SJCRH30 (cell line): ENCODE data around the gene PARD3. TPM values are rescaled to one million over a fixed set of nuclear protein-coding genes. Genes with fewer than 3 reads are reported as not detected.

ENCODE experiments used
- DNase-seq, 2 experiments: peaks; one replicate each; pipeline ENCODE4 v3.0.0-alpha.2; 2015 to 2020
- H3K27ac ChIP-seq: fragments of 250-450 bp; sonication (Bioruptor Pico); 2 replicates; pipeline ENCODE4 v1.5.1; 2020; ENCODE audit warnings: mild to moderate bottlenecking, moderate library complexity
- H3K27me3 ChIP-seq: fragments of 250-450 bp; sonication (Bioruptor Pico); 2 replicates; pipeline ENCODE4 v1.5.1; 2020; ENCODE audit warnings: mild to moderate bottlenecking, moderate library complexity
- H3K36me3 ChIP-seq: fragments of 250-450 bp; sonication (Bioruptor Pico); 2 replicates; pipeline ENCODE4 v1.5.1; 2020; ENCODE audit warnings: mild to moderate bottlenecking, moderate library complexity
- H3K4me1 ChIP-seq: fragments of 250-450 bp; sonication (Bioruptor Pico); 2 replicates; pipeline ENCODE4 v1.5.1; 2020; ENCODE audit warnings: mild to moderate bottlenecking, moderate library complexity
- H3K4me3 ChIP-seq: fragments of 250-450 bp; sonication (Bioruptor Pico); 2 replicates; pipeline ENCODE4 v1.5.1; 2020; ENCODE audit warnings: mild to moderate bottlenecking, moderate library complexity
- H3K9me3 ChIP-seq: fragments of 250-450 bp; sonication (Bioruptor Pico); replicated peaks from 2 replicates; pipeline ENCODE4 v1.5.1; 2020; ENCODE audit warnings: mild to moderate bottlenecking, moderate library complexity
- total RNA-seq: library from RNA; depleted of rRNA; stranded (reverse); fragments of >200 nt; shearing (Covaris generic); gene quantifications from 2 replicates; pipeline ENCODE4 v1.2.3, GENCODE V29; 2014

Gene PARD3
- total RNA-seq, 1 experiment from 2014 or later, result 58.7 TPM

GRCh38 chr10:34168439-34168838, 646.7 kb downstream of the PARD3 start:
- Histone ChIP-seq H3K36me3 (no peaks in the 10 kb centered on the region), H3K27me3 (no peaks in the 10 kb centered on the region), H3K4me3 (no peak overlapping the region), H3K9me3 (no peaks in the 10 kb centered on the region), H3K27ac (no peak overlapping the region), H3K4me1 (no peaks in the 10 kb centered on the region)
- peak in 1 of 2 experiments; percentile 33 for DNase-seq

DNA sequence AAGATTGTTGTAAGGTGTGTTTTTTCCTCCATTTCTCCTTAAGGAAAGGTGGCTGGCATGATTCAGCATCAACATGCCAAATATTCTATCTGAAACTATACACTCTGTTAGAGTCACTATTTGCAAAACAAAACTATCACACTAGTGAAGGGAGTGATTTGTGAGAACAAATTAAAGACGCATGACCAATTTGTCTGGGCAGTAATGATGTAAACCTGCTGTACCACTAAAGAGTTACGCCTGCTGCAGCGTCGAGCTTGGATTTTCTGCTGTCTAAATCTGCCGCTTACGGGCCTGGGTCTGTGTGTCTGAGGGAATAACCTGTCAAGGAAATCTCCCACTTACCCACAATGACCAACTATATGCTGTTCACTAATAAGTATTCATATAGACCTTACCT, 648.3 kb downstream of the PARD3 start:
- no peaks in the 10 kb centered on the region for H3K27me3 ChIP-seq
- DNase-seq, result no peak

DNA sequence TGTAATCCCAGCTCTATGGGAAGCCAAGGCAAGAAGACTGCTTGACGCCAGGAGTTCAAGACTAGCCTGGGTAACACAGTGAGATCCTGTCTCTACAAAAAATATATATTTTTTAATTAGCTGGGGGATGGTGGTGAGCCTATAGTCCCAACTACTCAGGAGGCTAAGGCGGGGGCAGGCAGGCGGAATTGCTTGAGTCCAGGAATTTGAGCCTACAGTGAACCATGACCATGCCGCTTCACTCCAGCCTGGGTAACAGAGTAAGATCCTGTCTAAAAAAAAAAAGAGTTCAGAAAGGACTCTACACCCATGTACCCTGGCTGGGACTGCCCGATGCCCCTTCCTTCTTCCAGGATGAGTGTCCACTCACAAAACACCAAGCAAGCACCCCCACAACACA, 648.7 kb downstream of the PARD3 start:
- H3K27ac ChIP-seq, result no peak overlapping the region
- H3K4me1 ChIP-seq, result no peaks in the 10 kb centered on the region
- no peaks in the 10 kb centered on the region for H3K27me3 ChIP-seq
- no peaks in the 10 kb centered on the region for H3K9me3 ChIP-seq
- no peak for DNase-seq
- no peak overlapping the region for H3K4me3 ChIP-seq
- no peaks in the 10 kb centered on the region for H3K36me3 ChIP-seq

More for the DNA sequence above, 648.3 kb downstream of the PARD3 start:
- no peaks in the 10 kb centered on the region for H3K4me1 ChIP-seq
- H3K27ac ChIP-seq, result no peak overlapping the region
- no peak overlapping the region for H3K4me3 ChIP-seq
- H3K9me3 ChIP-seq, result no peaks in the 10 kb centered on the region
- no peaks in the 10 kb centered on the region for H3K36me3 ChIP-seq

GRCh38 chr10:34164029-34164428, 651.1 kb downstream of the PARD3 start:
- no peaks in the 10 kb centered on the region for H3K4me1 ChIP-seq
- H3K4me3 ChIP-seq, result no peak overlapping the region
- no peaks in the 10 kb centered on the region for H3K36me3 ChIP-seq
- H3K27me3 ChIP-seq, result no peaks in the 10 kb centered on the region
- no peak for DNase-seq
- no peak overlapping the region for H3K27ac ChIP-seq
- H3K9me3 ChIP-seq, result no peaks in the 10 kb centered on the region

DNA sequence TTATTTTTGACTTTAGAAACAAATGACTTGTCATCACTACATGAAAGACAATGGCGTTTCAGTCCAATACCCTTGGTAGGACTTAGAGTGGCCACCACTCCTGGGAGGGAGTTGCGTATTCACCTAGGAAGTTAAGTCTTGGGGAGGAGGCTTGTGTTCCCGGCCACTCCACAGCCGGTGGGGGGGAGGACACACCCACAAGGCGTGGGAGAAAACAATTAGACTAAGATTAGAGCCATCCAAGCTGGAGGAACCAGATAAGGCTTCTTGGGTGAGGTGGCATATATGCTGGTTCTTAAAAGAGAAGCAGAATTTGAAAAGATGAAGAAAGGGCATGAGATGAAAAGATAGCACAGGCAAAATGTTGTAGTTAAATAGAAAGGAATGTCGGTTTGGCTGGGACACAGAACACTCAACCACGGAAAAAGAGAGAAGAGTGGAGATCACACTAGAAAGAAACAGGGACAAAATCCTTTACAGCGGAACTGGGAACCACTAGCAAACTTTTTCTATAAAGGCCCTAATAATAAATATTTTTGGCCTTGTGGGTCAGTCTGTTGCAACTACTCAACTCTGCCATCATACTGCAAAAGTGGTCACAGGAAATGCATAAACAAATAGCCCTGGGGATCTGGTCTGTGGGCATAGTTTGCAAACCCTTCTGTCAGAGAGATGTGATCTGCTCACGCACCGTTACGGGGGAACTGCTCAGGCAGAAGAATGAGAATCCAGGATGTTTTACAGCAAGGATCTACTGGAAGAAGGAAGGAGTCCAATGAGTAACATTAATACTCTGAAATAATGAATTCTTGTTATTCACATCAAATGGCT, 651.8 kb downstream of the PARD3 start:
- DNase-seq, result no peak
- Histone ChIP-seq H3K27ac (no peak overlapping the region), H3K9me3 (no peaks in the 10 kb centered on the region), H3K4me3 (no peak overlapping the region), H3K4me1 (no peaks in the 10 kb centered on the region), H3K27me3 (no peaks in the 10 kb centered on the region), H3K36me3 (no peaks in the 10 kb centered on the region)

DNA sequence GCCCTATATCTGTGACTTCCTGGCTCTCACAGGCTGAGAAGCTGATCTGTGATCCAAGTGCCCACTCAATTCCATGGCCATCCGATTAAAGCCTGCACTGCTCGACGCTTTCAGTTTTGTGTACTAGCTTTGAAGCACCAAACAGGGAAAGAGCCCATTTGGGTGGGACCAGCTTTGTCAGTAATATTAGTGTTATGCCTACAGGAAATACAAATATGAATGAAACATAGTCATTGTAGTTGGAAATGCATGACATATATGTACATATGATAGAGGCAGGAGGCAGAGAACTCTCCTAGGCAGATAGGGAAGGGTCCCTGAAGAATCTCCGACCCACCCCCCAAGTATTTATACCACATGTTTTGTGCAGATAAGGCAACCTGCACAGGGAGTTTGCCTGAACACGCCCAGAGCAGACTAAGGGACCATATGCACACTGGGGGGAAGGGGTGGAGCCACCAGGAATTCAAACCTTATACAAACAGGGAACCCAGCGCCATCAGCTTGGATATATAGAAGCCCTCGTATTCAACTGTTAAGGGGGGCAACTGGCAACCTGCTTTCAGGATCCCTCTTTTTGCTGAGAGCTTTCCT, 653.2 kb downstream of the PARD3 start:
- no peaks in the 10 kb centered on the region for H3K4me1 ChIP-seq
- H3K27ac ChIP-seq, result no peak overlapping the region
- H3K27me3 ChIP-seq, result no peaks in the 10 kb centered on the region
- no peak overlapping the region for H3K4me3 ChIP-seq
- H3K9me3 ChIP-seq, result no peaks in the 10 kb centered on the region
- no peaks in the 10 kb centered on the region for H3K36me3 ChIP-seq
- no peak for DNase-seq

DNA sequence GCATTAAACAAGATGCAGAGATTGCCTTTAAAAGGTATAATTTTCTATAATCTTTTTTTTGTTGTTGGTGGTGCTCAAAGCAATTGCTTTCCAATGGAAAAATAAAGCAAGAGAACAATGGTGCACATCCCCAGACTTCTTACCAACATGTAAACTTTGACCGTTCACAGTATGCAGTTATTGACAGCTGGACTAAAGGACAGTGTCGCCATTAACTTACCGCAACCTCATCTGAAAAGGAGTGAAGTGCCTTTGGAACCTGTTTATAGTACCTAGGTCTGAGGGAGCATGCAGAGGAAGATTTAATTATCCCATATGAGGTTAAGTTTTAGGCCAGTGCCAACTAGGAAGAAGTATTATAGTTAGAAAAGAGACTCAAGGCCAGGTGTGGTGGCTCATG, 654.5 kb downstream of the PARD3 start:
- no peaks in the 10 kb centered on the region for H3K36me3 ChIP-seq
- DNase-seq, result no peak
- H3K4me1 ChIP-seq, result no peaks in the 10 kb centered on the region
- no peak overlapping the region for H3K27ac ChIP-seq
- no peaks in the 10 kb centered on the region for H3K9me3 ChIP-seq
- H3K4me3 ChIP-seq, result no peak overlapping the region
- no peaks in the 10 kb centered on the region for H3K27me3 ChIP-seq

- DNase-seq, result no peak
Measured at GRCh38 chr10:34157501-34157900, 657.6 kb downstream of the PARD3 start.

GRCh38 chr10:34156781-34157425, 658.2 kb downstream of the PARD3 start:
- Histone ChIP-seq H3K4me3 (no peak overlapping the region), H3K36me3 (no peaks in the 10 kb centered on the region), H3K27me3 (no peaks in the 10 kb centered on the region), H3K4me1 (no peaks in the 10 kb centered on the region), H3K9me3 (no peaks in the 10 kb centered on the region), H3K27ac (no peak overlapping the region)
- no peak for DNase-seq

More at GRCh38 chr10:34157501-34157900, 657.6 kb downstream of the PARD3 start:
- Histone ChIP-seq H3K4me3 (no peak overlapping the region), H3K36me3 (no peaks in the 10 kb centered on the region), H3K4me1 (no peaks in the 10 kb centered on the region), H3K9me3 (no peaks in the 10 kb centered on the region), H3K27ac (no peak overlapping the region), H3K27me3 (no peaks in the 10 kb centered on the region)

GRCh38 chr10:34155812-34156211, 659.3 kb downstream of the PARD3 start:
- Histone ChIP-seq H3K4me3 (no peak overlapping the region), H3K36me3 (no peaks in the 10 kb centered on the region), H3K9me3 (no peaks in the 10 kb centered on the region), H3K4me1 (no peaks in the 10 kb centered on the region), H3K27me3 (no peaks in the 10 kb centered on the region), H3K27ac (no peak overlapping the region)
- no peak for DNase-seq

GRCh38 chr10:34154383-34154900, 660.7 kb downstream of the PARD3 start:
- Histone ChIP-seq H3K27ac (no peak overlapping the region), H3K36me3 (no peaks in the 10 kb centered on the region), H3K4me3 (no peak overlapping the region), H3K27me3 (no peaks in the 10 kb centered on the region), H3K4me1 (no peaks in the 10 kb centered on the region), H3K9me3 (no peaks in the 10 kb centered on the region)
- DNase-seq, result no peak

GRCh38 chr10:34153663-34154382, 661.3 kb downstream of the PARD3 start:
- no peaks in the 10 kb centered on the region for H3K36me3 ChIP-seq
- DNase-seq, result no peak
- no peak overlapping the region for H3K4me3 ChIP-seq
- no peaks in the 10 kb centered on the region for H3K9me3 ChIP-seq
- no peaks in the 10 kb centered on the region for H3K4me1 ChIP-seq
- H3K27me3 ChIP-seq, result no peaks in the 10 kb centered on the region
- H3K27ac ChIP-seq, result no peak overlapping the region

GRCh38 chr10:34152434-34152833, 662.7 kb downstream of the PARD3 start:
- Histone ChIP-seq H3K27ac (no peak overlapping the region), H3K27me3 (no peaks in the 10 kb centered on the region), H3K4me1 (no peaks in the 10 kb centered on the region), H3K36me3 (no peaks in the 10 kb centered on the region), H3K4me3 (no peak overlapping the region), H3K9me3 (no peaks in the 10 kb centered on the region)
- no peak for DNase-seq

- no peak overlapping the region for H3K4me3 ChIP-seq
- DNase-seq, result no peak
- no peaks in the 10 kb centered on the region for H3K4me1 ChIP-seq
- H3K27ac ChIP-seq, result no peak overlapping the region
- no peaks in the 10 kb centered on the region for H3K27me3 ChIP-seq
- H3K36me3 ChIP-seq, result no peaks in the 10 kb centered on the region
- H3K9me3 ChIP-seq, result no peaks in the 10 kb centered on the region
Measured at GRCh38 chr10:34151931-34152330, 663.2 kb downstream of the PARD3 start.

DNA sequence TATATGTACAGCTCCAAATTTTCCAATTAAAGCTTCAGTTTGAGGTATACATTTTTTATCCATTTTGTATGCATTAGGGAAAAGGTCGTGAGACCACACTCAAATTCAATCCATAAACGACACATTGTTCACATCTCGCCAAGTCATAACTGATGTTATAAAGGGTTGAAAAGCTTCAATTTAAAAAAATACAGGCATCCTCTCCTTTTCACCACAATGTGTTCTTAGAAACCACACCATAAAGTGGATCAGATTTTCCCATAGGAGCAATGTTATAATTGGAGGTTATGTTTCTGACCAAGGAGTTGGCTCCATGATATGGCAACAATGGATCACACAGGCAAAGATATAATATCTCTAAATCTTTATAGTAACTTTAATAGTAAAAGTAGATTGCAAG, 663.6 kb downstream of the PARD3 start:
- no peaks in the 10 kb centered on the region for H3K4me1 ChIP-seq
- no peaks in the 10 kb centered on the region for H3K9me3 ChIP-seq
- H3K4me3 ChIP-seq, result no peak overlapping the region
- no peak for DNase-seq
- H3K27me3 ChIP-seq, result no peaks in the 10 kb centered on the region
- H3K36me3 ChIP-seq, result no peaks in the 10 kb centered on the region
- H3K27ac ChIP-seq, result no peak overlapping the region
